ENCODE data around the gene ARHGAP44. TPM values are rescaled to one million over a fixed set of nuclear protein-coding genes. Genes with fewer than 3 reads are reported as not detected.

Gene ARHGAP44
- polyA plus RNA-seq, 1 donor from 2014 or later: 5.9 TPM

- Histone ChIP-seq H4K20me1 (ENCODE audit: insufficient read depth) (no peaks in the 10 kb centered on the region), H3K27me3 (ENCODE audit: insufficient read depth, low read depth, low read length) (no peaks in the 10 kb centered on the region), H3K27ac (ENCODE audit: low read length) (no peak overlapping the region), H3K9me3 (ENCODE audit: low read length) (no peaks in the 10 kb centered on the region), H3K79me2 (replicated peaks; ENCODE audit: insufficient read depth, low read length) (no peaks in the 10 kb centered on the region), H3K36me3 (ENCODE audit: insufficient read depth, low read length) (no peaks in the 10 kb centered on the region), H3K9me2 (ENCODE audit: insufficient read depth, low read length) (no peaks in the 10 kb centered on the region), H3K4me2 (ENCODE audit: low read length) (no peak overlapping the region), H2AFZ (ENCODE audit: low read depth, low read length) (no peak overlapping the region), H3K9ac (ENCODE audit: low read length) (no peak overlapping the region), H3F3A (ENCODE audit: insufficient read depth, low read length, poor library complexity, severe bottlenecking) (no peaks in the 10 kb centered on the region), H3K4me3 (ENCODE audit: low read length) (no peak overlapping the region)
- TF ChIP-seq, protein P1, sequence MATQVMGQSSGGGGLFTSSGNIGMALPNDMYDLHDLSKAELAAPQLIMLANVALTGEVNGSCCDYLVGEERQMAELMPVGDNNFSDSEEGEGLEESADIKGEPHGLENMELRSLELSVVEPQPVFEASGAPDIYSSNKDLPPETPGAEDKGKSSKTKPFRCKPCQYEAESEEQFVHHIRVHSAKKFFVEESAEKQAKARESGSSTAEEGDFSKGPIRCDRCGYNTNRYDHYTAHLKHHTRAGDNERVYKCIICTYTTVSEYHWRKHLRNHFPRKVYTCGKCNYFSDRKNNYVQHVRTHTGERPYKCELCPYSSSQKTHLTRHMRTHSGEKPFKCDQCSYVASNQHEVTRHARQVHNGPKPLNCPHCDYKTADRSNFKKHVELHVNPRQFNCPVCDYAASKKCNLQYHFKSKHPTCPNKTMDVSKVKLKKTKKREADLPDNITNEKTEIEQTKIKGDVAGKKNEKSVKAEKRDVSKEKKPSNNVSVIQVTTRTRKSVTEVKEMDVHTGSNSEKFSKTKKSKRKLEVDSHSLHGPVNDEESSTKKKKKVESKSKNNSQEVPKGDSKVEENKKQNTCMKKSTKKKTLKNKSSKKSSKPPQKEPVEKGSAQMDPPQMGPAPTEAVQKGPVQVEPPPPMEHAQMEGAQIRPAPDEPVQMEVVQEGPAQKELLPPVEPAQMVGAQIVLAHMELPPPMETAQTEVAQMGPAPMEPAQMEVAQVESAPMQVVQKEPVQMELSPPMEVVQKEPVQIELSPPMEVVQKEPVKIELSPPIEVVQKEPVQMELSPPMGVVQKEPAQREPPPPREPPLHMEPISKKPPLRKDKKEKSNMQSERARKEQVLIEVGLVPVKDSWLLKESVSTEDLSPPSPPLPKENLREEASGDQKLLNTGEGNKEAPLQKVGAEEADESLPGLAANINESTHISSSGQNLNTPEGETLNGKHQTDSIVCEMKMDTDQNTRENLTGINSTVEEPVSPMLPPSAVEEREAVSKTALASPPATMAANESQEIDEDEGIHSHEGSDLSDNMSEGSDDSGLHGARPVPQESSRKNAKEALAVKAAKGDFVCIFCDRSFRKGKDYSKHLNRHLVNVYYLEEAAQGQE (IDR thresholded peaks at IDR 0.05; ENCODE audit: borderline replicate concordance): no peak
- no peak for TF ChIP-seq POLR2AphosphoS5 (IDR thresholded peaks at IDR 0.05)
- no peak for TF ChIP-seq RAD21 (conservative IDR thresholded peaks at IDR 0.05)
- TF ChIP-seq TAF1 (IDR thresholded peaks at IDR 0.05; ENCODE audit: low read depth): no peak
- TF ChIP-seq, protein P2, sequence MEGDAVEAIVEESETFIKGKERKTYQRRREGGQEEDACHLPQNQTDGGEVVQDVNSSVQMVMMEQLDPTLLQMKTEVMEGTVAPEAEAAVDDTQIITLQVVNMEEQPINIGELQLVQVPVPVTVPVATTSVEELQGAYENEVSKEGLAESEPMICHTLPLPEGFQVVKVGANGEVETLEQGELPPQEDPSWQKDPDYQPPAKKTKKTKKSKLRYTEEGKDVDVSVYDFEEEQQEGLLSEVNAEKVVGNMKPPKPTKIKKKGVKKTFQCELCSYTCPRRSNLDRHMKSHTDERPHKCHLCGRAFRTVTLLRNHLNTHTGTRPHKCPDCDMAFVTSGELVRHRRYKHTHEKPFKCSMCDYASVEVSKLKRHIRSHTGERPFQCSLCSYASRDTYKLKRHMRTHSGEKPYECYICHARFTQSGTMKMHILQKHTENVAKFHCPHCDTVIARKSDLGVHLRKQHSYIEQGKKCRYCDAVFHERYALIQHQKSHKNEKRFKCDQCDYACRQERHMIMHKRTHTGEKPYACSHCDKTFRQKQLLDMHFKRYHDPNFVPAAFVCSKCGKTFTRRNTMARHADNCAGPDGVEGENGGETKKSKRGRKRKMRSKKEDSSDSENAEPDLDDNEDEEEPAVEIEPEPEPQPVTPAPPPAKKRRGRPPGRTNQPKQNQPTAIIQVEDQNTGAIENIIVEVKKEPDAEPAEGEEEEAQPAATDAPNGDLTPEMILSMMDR (IDR thresholded peaks at IDR 0.05; ENCODE audit: poor library complexity, severe bottlenecking): no peak
- TF ChIP-seq MXI1 (conservative IDR thresholded peaks at IDR 0.05; ENCODE audit: poor library complexity, severe bottlenecking): no peak
- TF ChIP-seq SMC3 (conservative IDR thresholded peaks at IDR 0.05; ENCODE audit: poor library complexity): no peak
- no peak for TF ChIP-seq EZH2 (IDR thresholded peaks at IDR 0.05; ENCODE audit: borderline replicate concordance, insufficient read depth, low read length, poor library complexity, severe bottlenecking)
- no peak for TF ChIP-seq EP300 (conservative IDR thresholded peaks at IDR 0.05; ENCODE audit: poor library complexity, severe bottlenecking)
These were observed 112.7 kb downstream of the ARHGAP44 start for GRCh38 chr17:12902046-12902445.

DNA sequence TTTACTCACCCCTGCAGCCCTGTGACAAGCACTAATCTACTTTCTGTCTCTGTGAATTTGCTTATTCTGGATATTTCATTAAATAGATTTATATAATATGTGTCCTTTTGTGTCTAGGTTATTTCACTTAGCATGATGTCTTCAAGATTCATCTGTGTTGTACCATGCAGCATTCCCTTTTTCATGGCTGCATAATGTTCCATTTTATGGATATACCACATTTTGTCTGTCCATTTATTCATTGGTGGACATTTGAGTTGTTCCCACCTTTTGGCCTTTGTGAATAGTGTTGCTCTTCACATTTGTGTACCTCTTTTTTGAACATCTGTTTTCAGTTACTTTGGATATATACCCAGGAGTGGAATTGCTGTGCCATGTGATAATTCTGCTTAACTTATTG, 118.2 kb downstream of the ARHGAP44 start:
- no peak overlapping the region for H3K4me2 ChIP-seq (ENCODE audit: low read length)
- no peaks in the 10 kb centered on the region for H3K9me2 ChIP-seq (ENCODE audit: insufficient read depth, low read length)
- H3K9me3 ChIP-seq (ENCODE audit: low read length): no peaks in the 10 kb centered on the region
- no peak overlapping the region for H2AFZ ChIP-seq (ENCODE audit: low read depth, low read length)
- H4K20me1 ChIP-seq (ENCODE audit: insufficient read depth): no peaks in the 10 kb centered on the region
- H3K9ac ChIP-seq (ENCODE audit: low read length): no peak overlapping the region
- H3K79me2 ChIP-seq (replicated peaks; ENCODE audit: insufficient read depth, low read length): no peaks in the 10 kb centered on the region
- H3K27me3 ChIP-seq (ENCODE audit: insufficient read depth, low read depth, low read length): no peaks in the 10 kb centered on the region
- TF ChIP-seq SMC3 (conservative IDR thresholded peaks at IDR 0.05; ENCODE audit: poor library complexity) (no peak), TAF1 (IDR thresholded peaks at IDR 0.05; ENCODE audit: low read depth) (no peak), MXI1 (conservative IDR thresholded peaks at IDR 0.05; ENCODE audit: poor library complexity, severe bottlenecking) (no peak), POLR2AphosphoS5 (IDR thresholded peaks at IDR 0.05) (no peak)
- TF ChIP-seq, protein P2 (IDR thresholded peaks at IDR 0.05; ENCODE audit: poor library complexity, severe bottlenecking): no peak
- no peaks in the 10 kb centered on the region for H3K36me3 ChIP-seq (ENCODE audit: insufficient read depth, low read length)
- no peak overlapping the region for H3K4me3 ChIP-seq (ENCODE audit: low read length)
- no peak overlapping the region for H3K27ac ChIP-seq (ENCODE audit: low read length)
- no peaks in the 10 kb centered on the region for H3F3A ChIP-seq (ENCODE audit: insufficient read depth, low read length, poor library complexity, severe bottlenecking)
